Cardiac fibroblast (primary cell): ENCODE results near the gene ARHGAP20.
A peak's percentile ranks its signal among the peaks of the same experiment; 100 is the strongest.

Source experiments
- DNase-seq, 2 donors: peaks; one replicate each; pipeline versions ENCODE4 v3.0.0 to v3.0.0-alpha.2; 2010; ENCODE audit warnings: low read depth in 2 of 2
- H3K4me3 ChIP-seq, 2 donors: replicated peaks in 1 of 2; 1 replicate in 1 of 2; 2 replicates in 1 of 2; pipeline ENCODE4 v1.5.1; 2011; ENCODE audit warnings: low read depth in 2 of 2, low read length in 2 of 2, mild to moderate bottlenecking in 2 of 2, moderate library complexity in 1 of 2
- CTCF ChIP-seq: IDR thresholded peaks from one replicate; pipeline ENCODE4 v1.5.1; 2011; ENCODE audit warnings: low read depth, mild to moderate bottlenecking, low read length, inconsistent platforms

Gene ARHGAP20

GRCh38 chr11:110720431-110721275, 8.4 kb upstream of the ARHGAP20 start:
- H3K4me3 ChIP-seq: no peak overlapping the region
- TF ChIP-seq CTCF: no peak
- DNase-seq: peak; percentile 13 to 27

- TF ChIP-seq CTCF: no peak
- H3K4me3 ChIP-seq: no peak overlapping the region
- peak; percentile 51 to 72 for DNase-seq
These were observed 4.1 kb upstream of the ARHGAP20 start for GRCh38 chr11:110716361-110716760.

GRCh38 chr11:110715541-110715940, 3.3 kb upstream of the ARHGAP20 start:
- H3K4me3 ChIP-seq: no peak overlapping the region
- TF ChIP-seq CTCF: no peak
- DNase-seq: peak; percentile 57 to 84

GRCh38 chr11:110713449-110713776, 1.2 kb upstream of the ARHGAP20 start:
- no peak for DNase-seq
- H3K4me3 ChIP-seq: no peak overlapping the region
- TF ChIP-seq CTCF: no peak

GRCh38 chr11:110712659-110713448, 617 bp upstream of the ARHGAP20 start:
- TF ChIP-seq CTCF: peak; percentile 1
- peak overlapping the region; percentile 56 to 68 for H3K4me3 ChIP-seq
- peak; percentile 53 to 69 for DNase-seq

- H3K4me3 ChIP-seq: peak overlapping the region; percentile 68 to 80
- no peak for TF ChIP-seq CTCF
- DNase-seq: no peak
These were observed 825 bp downstream of the ARHGAP20 start for GRCh38 chr11:110711448-110711775.
